ENCODE measurements around the gene ZXDC. TPM values are rescaled to one million over a fixed set of nuclear protein-coding genes. Genes with fewer than 3 reads are reported as not detected.

Gene ZXDC
- total RNA-seq, 4 donors from 2014 or later: 40.5 to 97.5 (median 61.2) TPM

- TF ChIP-seq CTCF (IDR thresholded peaks at IDR 0.05) (no peak), POLR2AphosphoS5 (IDR thresholded peaks at IDR 0.05) (no peak), EP300 (IDR thresholded peaks at IDR 0.05) (no peak), POLR2A (IDR thresholded peaks at IDR 0.05) (no peak)
- no peak overlapping the region for H3K27ac ChIP-seq
- DNase-seq (ENCODE audit: low spot score in 2 of 2): peak; percentile 44 to 59
- no peaks in the 10 kb centered on the region for H3K27me3 ChIP-seq
- H3K9me3 ChIP-seq: no peaks in the 10 kb centered on the region
- H3K36me3 ChIP-seq: peaks cover 92% of the 10 kb centered on the region
- no peaks in the 10 kb centered on the region for H3K4me1 ChIP-seq
- 88% methylated on average over 9 of the region's 9 CpGs for WGBS
- no peak overlapping the region for H3K4me3 ChIP-seq
Observed at GRCh38 chr3:126459763-126460127, 15.9 kb downstream of the ZXDC start.

- H3K36me3 ChIP-seq: peaks cover 91% of the 10 kb centered on the region
- no peaks in the 10 kb centered on the region for H3K27me3 ChIP-seq
- TF ChIP-seq POLR2AphosphoS5 (IDR thresholded peaks at IDR 0.05) (no peak), CTCF (IDR thresholded peaks at IDR 0.05) (no peak), POLR2A (IDR thresholded peaks at IDR 0.05) (no peak), EP300 (IDR thresholded peaks at IDR 0.05) (no peak)
- DNase-seq (ENCODE audit: low spot score in 2 of 2): peak in 1 of 2 donors; percentile 9
- H3K4me3 ChIP-seq: no peak overlapping the region
- no peaks in the 10 kb centered on the region for H3K4me1 ChIP-seq
- WGBS: 72% methylated on average over 7 of the region's 7 CpGs
- no peak overlapping the region for H3K27ac ChIP-seq
- no peaks in the 10 kb centered on the region for H3K9me3 ChIP-seq
Observed at GRCh38 chr3:126459111-126459762, 16.5 kb downstream of the ZXDC start.

- no peak for TF ChIP-seq POLR2AphosphoS5 (IDR thresholded peaks at IDR 0.05)
- no peak for TF ChIP-seq POLR2A (IDR thresholded peaks at IDR 0.05)
- no peak for TF ChIP-seq CTCF (IDR thresholded peaks at IDR 0.05)
- TF ChIP-seq EP300 (IDR thresholded peaks at IDR 0.05): no peak
- Histone ChIP-seq H3K27me3 (no peaks in the 10 kb centered on the region), H3K27ac (no peak overlapping the region), H3K4me3 (no peak overlapping the region), H3K4me1 (no peaks in the 10 kb centered on the region), H3K9me3 (no peaks in the 10 kb centered on the region), H3K36me3 (peaks cover 85% of the 10 kb centered on the region)
- DNase-seq (ENCODE audit: low spot score in 2 of 2): peak; percentile 38 to 54
- 87% methylated on average over 12 of the region's 12 CpGs for WGBS
Observed at GRCh38 chr3:126456766-126457388, 18.8 kb downstream of the ZXDC start.

GRCh38 chr3:126456211-126456610 lies 19.5 kb downstream of the ZXDC start:
- Histone ChIP-seq H3K36me3 (peaks cover 85% of the 10 kb centered on the region), H3K4me1 (no peaks in the 10 kb centered on the region), H3K9me3 (no peaks in the 10 kb centered on the region), H3K27me3 (no peaks in the 10 kb centered on the region), H3K4me3 (no peak overlapping the region), H3K27ac (no peak overlapping the region)
- TF ChIP-seq CTCF (IDR thresholded peaks at IDR 0.05) (no peak), POLR2AphosphoS5 (IDR thresholded peaks at IDR 0.05) (no peak), EP300 (IDR thresholded peaks at IDR 0.05) (no peak), POLR2A (IDR thresholded peaks at IDR 0.05) (no peak)
- 80% methylated on average over 2 of the region's 4 CpGs for WGBS
- DNase-seq (ENCODE audit: low spot score in 2 of 2): peak; percentile 40 to 57

- DNase-seq (ENCODE audit: low spot score in 2 of 2): no peak
Observed at GRCh38 chr3:126454437-126455198, 21.1 kb downstream of the ZXDC start.

More at GRCh38 chr3:126454437-126455198, 21.1 kb downstream of the ZXDC start:
- Histone ChIP-seq H3K27me3 (no peaks in the 10 kb centered on the region), H3K9me3 (no peaks in the 10 kb centered on the region), H3K27ac (no peak overlapping the region), H3K4me3 (no peak overlapping the region), H3K4me1 (no peaks in the 10 kb centered on the region), H3K36me3 (peaks cover 84% of the 10 kb centered on the region)
- WGBS: 93% methylated on average over 6 of the region's 6 CpGs
- no peak for TF ChIP-seq POLR2A (IDR thresholded peaks at IDR 0.05)
- no peak for TF ChIP-seq CTCF (IDR thresholded peaks at IDR 0.05)

All from suprapubic skin (tissue), 4 donors.